Activated T-helper 17 cell treated with anti-CD3 and anti-CD28 coated beads, Interleukin-2, amount 50 U/mL, for 72 hours (primary cell): ENCODE data around the gene APOA5. TPM values are rescaled to one million over a fixed set of nuclear protein-coding genes. Genes with fewer than 3 reads are reported as not detected.

Experiments used
- ATAC-seq: fragments of 150-1000 bp; cut with Tn5 transposase; replicated peaks from 2 replicates; pipeline ENCODE4 v1.10.0; 2021; ENCODE audit warnings: mild to moderate bottlenecking, moderate library complexity
- H3K27ac Mint-ChIP-seq: one replicate; pipeline ENCODE4 v1.8.0; 2022; ENCODE audit warnings: mixed read lengths
- H3K27me3 Mint-ChIP-seq: one replicate; pipeline ENCODE4 v1.8.0; 2022; ENCODE audit warnings: mixed read lengths
- H3K36me3 Mint-ChIP-seq: one replicate; pipeline ENCODE4 v1.8.0; 2022; ENCODE audit warnings: low read depth, mild to moderate bottlenecking, mixed read lengths
- H3K4me1 Mint-ChIP-seq: one replicate; pipeline ENCODE4 v1.8.0; 2022; ENCODE audit warnings: mixed read lengths
- H3K4me3 Mint-ChIP-seq: one replicate; pipeline ENCODE4 v1.8.0; 2022; ENCODE audit warnings: mild to moderate bottlenecking, mixed read lengths
- H3K9me3 Mint-ChIP-seq: one replicate; pipeline ENCODE4 v1.8.0; 2022; ENCODE audit warnings: mixed read lengths
- total RNA-seq, 2 donors: library from RNA; stranded (reverse); gene quantifications; one replicate each; pipeline ENCODE4 v1.2.3, GENCODE V29; 2022

The APOA5 gene
- total RNA-seq, 2 donors from 2014 or later: not detected

DNA sequence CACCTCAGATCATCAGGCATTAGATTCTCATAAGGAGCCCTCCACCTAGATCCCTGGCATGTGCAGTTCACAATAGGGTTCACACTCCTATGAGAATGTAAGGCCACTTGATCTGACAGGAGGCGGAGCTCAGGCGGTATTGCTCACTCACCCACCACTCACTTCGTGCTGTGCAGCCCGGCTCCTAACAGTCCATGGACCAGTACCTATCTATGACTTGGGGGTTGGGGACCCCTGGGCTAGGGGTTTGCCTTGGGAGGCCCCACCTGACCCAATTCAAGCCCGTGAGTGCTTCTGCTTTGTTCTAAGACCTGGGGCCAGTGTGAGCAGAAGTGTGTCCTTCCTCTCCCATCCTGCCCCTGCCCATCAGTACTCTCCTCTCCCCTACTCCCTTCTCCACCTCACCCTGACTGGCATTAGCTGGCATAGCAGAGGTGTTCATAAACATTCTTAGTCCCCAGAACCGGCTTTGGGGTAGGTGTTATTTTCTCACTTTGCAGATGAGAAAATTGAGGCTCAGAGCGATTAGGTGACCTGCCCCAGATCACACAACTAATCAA, 40.2 kb upstream of the APOA5 start:
- Mint-ChIP-seq H3K36me3 (no peaks in the 10 kb centered on the region), H3K27me3 (no peaks in the 10 kb centered on the region), H3K27ac (no peak overlapping the region), H3K4me1 (no peaks in the 10 kb centered on the region), H3K4me3 (no peak overlapping the region), H3K9me3 (no peaks in the 10 kb centered on the region)
- no peak for ATAC-seq

DNA sequence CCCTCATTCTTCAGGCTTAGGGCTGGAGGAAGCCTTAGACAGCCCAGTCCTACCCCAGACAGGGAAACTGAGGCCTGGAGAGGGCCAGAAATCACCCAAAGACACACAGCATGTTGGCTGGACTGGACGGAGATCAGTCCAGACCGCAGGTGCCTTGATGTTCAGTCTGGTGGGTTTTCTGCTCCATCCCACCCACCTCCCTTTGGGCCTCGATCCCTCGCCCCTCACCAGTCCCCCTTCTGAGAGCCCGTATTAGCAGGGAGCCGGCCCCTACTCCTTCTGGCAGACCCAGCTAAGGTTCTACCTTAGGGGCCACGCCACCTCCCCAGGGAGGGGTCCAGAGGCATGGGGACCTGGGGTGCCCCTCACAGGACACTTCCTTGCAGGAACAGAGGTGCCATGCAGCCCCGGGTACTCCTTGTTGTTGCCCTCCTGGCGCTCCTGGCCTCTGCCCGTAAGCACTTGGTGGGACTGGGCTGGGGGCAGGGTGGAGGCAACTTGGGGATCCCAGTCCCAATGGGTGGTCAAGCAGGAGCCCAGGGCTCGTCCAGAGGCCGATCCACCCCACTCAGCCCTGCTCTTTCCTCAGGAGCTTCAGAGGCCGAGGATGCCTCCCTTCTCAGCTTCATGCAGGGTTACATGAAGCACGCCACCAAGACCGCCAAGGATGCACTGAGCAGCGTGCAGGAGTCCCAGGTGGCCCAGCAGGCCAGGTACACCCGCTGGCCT, 38.7 kb upstream of the APOA5 start:
- H3K27ac Mint-ChIP-seq: no peak overlapping the region
- ATAC-seq: no peak
- no peak overlapping the region for H3K4me3 Mint-ChIP-seq
- H3K4me1 Mint-ChIP-seq: no peaks in the 10 kb centered on the region
- no peaks in the 10 kb centered on the region for H3K9me3 Mint-ChIP-seq
- no peaks in the 10 kb centered on the region for H3K36me3 Mint-ChIP-seq
- no peaks in the 10 kb centered on the region for H3K27me3 Mint-ChIP-seq

DNA sequence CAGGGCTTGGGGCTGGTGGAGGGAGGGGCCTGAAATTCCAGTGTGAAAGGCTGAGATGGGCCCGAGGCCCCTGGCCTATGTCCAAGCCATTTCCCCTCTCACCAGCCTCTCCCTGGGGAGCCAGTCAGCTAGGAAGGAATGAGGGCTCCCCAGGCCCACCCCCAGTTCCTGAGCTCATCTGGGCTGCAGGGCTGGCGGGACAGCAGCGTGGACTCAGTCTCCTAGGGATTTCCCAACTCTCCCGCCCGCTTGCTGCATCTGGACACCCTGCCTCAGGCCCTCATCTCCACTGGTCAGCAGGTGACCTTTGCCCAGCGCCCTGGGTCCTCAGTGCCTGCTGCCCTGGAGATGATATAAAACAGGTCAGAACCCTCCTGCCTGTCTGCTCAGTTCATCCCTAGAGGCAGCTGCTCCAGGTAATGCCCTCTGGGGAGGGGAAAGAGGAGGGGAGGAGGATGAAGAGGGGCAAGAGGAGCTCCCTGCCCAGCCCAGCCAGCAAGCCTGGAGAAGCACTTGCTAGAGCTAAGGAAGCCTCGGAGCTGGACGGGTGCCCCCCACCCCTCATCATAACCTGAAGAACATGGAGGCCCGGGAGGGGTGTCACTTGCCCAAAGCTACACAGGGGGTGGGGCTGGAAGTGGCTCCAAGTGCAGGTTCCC, 38.0 kb upstream of the APOA5 start, which contains the start of gene APOC3:
Gene APOC3, plus strand, starts transcription at position 383 of the 659 bp plus-strand sequence. CDS start 676 bp downstream, outside the sequence.
- no peaks in the 10 kb centered on the region for H3K4me1 Mint-ChIP-seq
- no peak for ATAC-seq
- H3K36me3 Mint-ChIP-seq: no peaks in the 10 kb centered on the region

DNA sequence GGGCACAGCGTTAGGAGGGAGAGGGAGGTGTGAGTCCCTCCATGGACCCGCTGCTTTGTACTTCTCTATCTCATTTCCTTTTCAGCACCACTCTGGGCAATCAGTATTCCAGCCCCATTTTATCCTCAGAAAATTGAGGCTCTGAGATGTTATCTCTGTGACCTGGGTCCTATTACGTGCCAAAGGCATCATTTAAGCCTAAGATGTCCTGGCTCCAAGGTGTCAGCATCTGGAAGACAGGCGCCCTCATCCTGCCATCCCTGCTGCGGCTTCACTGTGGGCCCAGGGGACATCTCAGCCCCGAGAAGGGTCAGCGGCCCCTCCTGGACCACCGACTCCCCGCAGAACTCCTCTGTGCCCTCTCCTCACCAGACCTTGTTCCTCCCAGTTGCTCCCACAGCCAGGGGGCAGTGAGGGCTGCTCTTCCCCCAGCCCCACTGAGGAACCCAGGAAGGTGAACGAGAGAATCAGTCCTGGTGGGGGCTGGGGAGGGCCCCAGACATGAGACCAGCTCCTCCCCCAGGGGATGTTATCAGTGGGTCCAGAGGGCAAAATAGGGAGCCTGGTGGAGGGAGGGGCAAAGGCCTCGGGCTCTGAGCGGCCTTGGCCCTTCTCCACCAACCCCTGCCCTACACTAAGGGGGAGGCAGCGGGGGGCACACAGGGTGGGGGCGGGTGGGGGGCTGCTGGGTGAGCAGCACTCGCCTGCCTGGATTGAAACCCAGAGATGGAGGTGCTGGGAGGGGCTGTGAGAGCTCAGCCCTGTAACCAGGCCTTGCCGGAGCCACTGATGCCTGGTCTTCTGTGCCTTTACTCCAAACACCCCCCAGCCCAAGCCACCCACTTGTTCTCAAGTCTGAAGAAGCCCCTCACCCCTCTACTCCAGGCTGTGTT, 37.2 kb upstream of the APOA5 start:
- no peak overlapping the region for H3K27ac Mint-ChIP-seq
- ATAC-seq: no peak

More for the DNA sequence above, 38.0 kb upstream of the APOA5 start, which contains the start of gene APOC3:
- no peak within 1 kb of the TSS for H3K4me3 Mint-ChIP-seq
- H3K27ac Mint-ChIP-seq: no peak within 1 kb of the TSS
- no peaks in the 10 kb centered on the region for H3K9me3 Mint-ChIP-seq
- H3K27me3 Mint-ChIP-seq: no peaks in the 10 kb centered on the region

DNA sequence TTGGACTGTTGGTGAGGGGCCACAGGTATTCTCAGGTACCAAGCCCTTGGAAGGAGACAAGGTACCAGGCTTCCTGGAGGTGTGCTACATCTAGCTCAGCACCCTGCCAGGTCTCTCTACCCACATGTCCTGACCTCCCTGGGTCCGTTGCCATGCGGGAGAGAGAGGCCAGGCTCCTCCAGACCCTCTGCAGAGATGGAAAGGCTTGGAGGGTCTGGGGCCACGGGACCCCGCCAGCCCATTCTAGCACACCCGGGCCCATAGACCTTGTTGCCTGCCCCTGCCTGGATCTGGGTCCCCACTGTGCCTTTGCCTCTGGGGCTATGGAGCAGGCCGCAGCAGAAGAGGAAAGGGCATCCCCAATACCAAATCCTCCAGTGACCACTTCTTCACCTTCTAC, 35.8 kb upstream of the APOA5 start:
- Mint-ChIP-seq H3K9me3 (no peaks in the 10 kb centered on the region), H3K4me1 (no peaks in the 10 kb centered on the region), H3K4me3 (no peak overlapping the region), H3K36me3 (no peaks in the 10 kb centered on the region), H3K27ac (no peak overlapping the region), H3K27me3 (no peaks in the 10 kb centered on the region)
- no peak for ATAC-seq

More for the DNA sequence above, 37.2 kb upstream of the APOA5 start:
- H3K36me3 Mint-ChIP-seq: no peaks in the 10 kb centered on the region
- no peaks in the 10 kb centered on the region for H3K27me3 Mint-ChIP-seq
- no peak overlapping the region for H3K4me3 Mint-ChIP-seq
- H3K9me3 Mint-ChIP-seq: no peaks in the 10 kb centered on the region
- H3K4me1 Mint-ChIP-seq: no peaks in the 10 kb centered on the region

DNA sequence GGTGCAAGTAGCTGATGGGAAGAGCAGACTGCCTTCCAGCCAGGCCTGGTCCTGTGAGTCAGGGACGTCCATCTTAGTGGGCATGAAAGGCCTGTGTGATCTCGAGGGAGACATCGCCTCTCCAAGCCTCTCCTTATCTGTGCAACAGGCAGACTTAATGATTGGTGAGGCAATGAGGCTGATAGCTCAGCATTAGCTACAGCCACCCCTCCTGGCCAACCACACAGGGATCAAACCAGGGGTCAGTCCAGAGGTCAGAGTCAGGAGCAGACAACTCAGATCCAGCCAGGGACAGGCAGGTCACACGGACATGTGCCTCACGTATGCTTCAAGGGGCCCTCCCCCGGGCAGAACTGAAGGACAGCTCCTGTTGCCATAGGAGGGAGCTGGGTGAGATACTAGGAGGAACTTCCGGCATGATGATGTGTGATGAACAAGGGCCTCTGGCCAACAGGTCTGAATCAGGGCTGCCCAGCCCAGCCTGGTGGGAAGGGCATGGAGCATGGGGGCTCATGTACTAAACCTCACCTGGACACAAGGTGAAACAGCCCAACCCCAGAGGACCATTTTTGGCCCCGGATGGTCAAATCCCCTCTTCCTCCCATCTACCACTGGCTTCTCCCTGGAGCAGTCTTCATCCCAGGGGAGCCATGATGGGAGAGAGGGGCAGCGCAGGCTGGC, 35.2 kb upstream of the APOA5 start:
- H3K27me3 Mint-ChIP-seq: no peaks in the 10 kb centered on the region
- H3K36me3 Mint-ChIP-seq: no peaks in the 10 kb centered on the region
- no peaks in the 10 kb centered on the region for H3K9me3 Mint-ChIP-seq
- no peaks in the 10 kb centered on the region for H3K4me1 Mint-ChIP-seq
- H3K4me3 Mint-ChIP-seq: no peak overlapping the region
- H3K27ac Mint-ChIP-seq: no peak overlapping the region
- no peak for ATAC-seq

DNA sequence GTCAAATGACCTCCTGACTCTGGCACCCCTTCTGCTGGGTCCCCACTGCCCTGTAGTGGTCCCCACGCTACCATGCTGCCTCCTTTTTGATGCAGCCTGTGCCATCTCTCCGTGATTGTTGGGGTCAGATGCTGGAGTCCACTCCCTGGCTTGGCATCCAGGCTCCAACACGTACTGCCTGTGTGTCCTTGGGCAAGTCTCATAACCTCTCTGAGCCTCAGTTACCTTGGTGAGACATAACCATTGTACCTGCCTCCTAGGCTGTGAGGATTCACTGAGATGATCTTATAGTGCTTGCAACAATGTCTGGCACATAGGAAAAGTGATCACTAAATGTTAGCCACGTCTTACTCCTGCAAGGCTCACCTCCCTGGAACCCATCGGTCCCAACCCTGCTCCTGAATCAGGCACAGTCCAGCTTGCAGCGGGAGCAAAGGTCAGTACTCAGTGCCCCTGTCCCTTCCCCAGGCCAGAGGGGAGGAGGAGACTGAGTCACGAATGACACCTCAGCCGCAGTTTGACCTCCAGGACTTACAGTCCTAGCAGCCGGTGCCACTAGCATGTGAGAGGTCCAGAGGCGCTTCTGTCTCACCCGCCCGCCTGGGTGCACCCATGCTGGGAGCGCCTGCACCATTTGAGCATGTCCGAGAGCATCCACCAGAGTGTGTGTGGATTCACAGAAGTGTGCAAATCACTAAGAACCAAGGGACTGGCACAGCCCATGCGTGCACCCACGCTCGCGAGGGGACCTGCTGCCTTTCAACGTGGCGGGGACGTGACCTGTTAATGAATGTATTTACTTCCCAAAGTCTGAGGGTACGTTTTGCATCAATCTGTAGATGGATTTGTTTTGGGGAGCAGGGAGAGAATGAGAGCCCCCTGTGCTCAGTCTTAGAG, 34.4 kb upstream of the APOA5 start:
- H3K9me3 Mint-ChIP-seq: no peaks in the 10 kb centered on the region
- H3K36me3 Mint-ChIP-seq: no peaks in the 10 kb centered on the region

DNA sequence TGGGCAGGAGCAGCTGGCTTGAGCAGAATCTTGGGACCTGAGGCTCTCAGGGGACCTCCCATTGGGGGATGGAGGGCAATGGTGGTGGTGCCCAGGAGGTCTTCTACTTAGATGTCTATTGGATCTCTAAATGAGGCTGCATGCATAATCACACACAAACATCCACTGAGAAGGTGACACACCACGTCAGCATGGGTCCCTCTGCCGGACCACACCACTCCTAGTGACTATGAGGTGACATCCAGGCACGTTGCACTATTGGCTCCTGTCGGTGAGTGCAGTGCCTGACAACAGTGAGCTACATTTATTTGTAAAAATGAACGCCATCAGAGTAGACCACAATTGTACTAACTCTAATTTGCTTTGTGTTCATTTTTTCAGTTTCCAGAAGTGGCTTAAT, 33.8 kb upstream of the APOA5 start:
- no peak for ATAC-seq

More for the DNA sequence above, 34.4 kb upstream of the APOA5 start:
- no peak overlapping the region for H3K27ac Mint-ChIP-seq
- H3K27me3 Mint-ChIP-seq: no peaks in the 10 kb centered on the region
- no peak for ATAC-seq
- no peak overlapping the region for H3K4me3 Mint-ChIP-seq
- H3K4me1 Mint-ChIP-seq: no peaks in the 10 kb centered on the region

DNA sequence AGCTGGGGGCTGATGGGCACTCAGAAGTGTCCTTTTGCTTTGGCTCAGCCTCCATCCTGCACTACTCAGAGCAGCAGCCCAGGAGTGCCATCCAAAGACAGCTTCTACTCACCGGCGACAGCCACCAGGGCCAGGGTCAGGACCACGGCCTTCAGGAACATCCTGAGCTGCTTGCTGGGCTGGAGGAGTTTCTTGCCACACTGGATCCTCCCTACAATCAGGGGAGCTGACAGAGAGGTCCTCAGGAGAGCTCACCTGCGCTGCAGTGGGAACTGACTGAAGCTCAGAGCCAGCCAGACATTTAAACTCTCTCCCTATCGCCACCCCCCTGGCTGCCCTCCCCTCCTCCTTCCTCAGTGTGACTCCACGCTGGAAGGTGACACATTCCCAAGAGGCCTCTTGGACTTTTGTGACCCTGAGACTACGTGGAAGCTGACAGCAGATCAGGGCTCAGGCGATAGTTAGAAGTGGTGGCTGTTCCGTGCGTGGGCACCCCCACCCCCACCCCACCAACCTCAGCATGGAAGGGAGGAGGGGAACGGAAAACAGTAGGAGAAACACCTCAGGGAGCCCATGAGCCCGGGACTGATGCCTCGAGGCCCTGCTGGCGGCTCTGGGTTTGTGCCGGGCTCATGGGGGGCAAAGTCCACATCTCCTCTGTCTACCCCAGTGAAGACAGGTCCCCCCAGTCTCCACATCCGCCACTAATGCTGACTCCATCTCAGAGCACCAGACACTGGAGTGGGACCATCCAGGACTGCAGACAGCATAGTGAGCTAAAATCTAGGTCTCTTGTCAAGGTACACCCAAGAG, 31.6 kb upstream of the APOA5 start, which contains the start of gene APOA4:
Gene APOA4, minus strand, starts transcription at position 274 of the 813 bp plus-strand sequence. Its CDS starts 113 bp downstream, at position 161.
- no peak for ATAC-seq
- Mint-ChIP-seq H3K4me3 (no peak within 1 kb of the TSS), H3K4me1 (no peaks in the 10 kb centered on the region), H3K9me3 (no peaks in the 10 kb centered on the region), H3K27ac (no peak within 1 kb of the TSS), H3K36me3 (no peaks in the 10 kb centered on the region), H3K27me3 (no peaks in the 10 kb centered on the region)

More for the DNA sequence above, 33.8 kb upstream of the APOA5 start:
- Mint-ChIP-seq H3K27ac (no peak overlapping the region), H3K27me3 (no peaks in the 10 kb centered on the region), H3K9me3 (no peaks in the 10 kb centered on the region), H3K4me3 (no peak overlapping the region), H3K4me1 (no peaks in the 10 kb centered on the region), H3K36me3 (no peaks in the 10 kb centered on the region)

DNA sequence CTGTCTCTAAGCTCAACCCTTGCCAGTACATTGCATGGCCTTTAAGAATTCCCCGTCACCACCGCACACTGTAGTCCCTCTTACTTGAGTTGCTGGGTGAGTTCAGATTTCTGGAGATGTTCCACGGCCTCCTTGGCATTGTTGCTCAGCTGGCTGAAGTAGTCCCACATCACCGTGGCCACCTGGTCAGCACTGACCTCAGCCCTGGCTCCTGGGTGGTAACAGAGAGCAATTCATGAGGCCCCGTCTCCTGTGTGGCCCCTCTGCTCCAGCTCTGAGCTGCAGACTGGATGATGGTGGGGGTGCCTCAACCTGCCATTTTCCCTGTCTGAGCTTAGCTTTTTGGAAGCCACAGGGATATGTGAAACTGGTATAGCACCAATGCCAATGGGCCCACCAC, 30.9 kb upstream of the APOA5 start:
- Mint-ChIP-seq H3K9me3 (no peaks in the 10 kb centered on the region), H3K4me1 (no peaks in the 10 kb centered on the region)

DNA sequence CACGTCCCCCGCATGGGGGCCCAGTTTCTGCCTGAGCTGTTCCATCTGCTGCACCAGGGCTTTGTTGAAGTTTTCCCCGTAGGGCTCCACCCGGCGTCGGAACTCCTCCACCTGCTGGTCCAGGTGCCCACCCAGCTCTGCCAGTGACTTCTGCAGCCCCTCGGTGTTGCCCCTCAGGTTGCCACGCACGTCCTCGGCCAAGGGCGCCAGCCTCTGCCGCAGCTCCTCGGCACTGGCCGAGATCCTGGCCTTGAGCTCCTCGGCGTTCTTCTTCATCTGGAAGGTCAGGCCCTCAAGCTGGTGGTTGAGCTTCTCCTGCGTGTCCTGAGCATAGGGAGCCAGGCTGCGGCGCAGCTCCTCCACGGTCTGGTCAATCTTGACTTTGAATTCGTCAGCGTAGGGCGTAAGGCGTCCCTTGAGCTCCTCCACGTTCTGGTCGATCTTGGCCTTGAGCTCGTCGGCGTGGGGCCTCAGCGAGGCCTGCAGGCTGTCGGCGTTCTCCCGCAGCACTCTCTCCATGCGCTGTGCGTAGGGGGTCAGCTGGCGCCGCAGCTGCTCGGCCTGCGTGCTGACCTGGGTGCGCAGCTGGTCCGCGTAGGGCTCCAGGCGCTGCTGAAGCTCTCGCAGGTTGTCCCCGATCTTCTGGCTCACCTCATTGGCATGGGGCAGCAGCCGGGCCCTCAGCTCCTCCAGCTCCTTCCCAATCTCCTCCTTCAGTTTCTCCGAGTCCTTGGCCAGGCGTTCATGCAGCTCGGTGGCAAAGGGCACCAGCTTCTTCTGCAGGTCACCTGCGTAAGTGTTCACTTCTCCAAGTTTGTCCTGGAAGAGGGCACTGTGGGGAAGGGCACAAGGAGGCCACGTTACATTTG, 29.6 kb upstream of the APOA5 start:
- Mint-ChIP-seq H3K36me3 (no peaks in the 10 kb centered on the region), H3K27ac (no peak overlapping the region), H3K4me1 (no peaks in the 10 kb centered on the region), H3K27me3 (no peaks in the 10 kb centered on the region), H3K4me3 (no peak overlapping the region), H3K9me3 (no peaks in the 10 kb centered on the region)
- ATAC-seq: no peak

More for the DNA sequence above, 30.9 kb upstream of the APOA5 start:
- Mint-ChIP-seq H3K4me3 (no peak overlapping the region), H3K27me3 (no peaks in the 10 kb centered on the region), H3K27ac (no peak overlapping the region), H3K36me3 (no peaks in the 10 kb centered on the region)
- no peak for ATAC-seq

DNA sequence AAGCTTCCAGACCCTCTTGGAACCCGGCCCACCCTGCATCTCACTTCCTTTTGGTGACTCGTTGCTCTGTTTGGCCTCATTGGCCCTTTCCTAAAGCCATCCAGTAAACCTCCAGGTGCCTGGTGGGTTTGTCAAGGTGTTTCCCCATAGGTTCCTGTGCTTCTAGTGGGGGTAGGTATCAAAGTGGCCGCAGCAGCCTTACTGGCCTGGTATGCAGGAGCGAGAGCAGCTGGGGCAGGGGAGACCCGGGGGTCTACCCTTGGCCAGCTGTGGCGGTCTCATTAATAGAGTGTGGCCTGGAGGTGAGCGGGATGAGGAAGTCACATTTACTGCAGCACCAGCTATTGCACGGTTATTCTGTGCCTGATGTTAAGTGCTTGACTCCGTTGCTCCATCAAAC, 27.4 kb upstream of the APOA5 start:
- Mint-ChIP-seq H3K4me1 (no peaks in the 10 kb centered on the region), H3K4me3 (no peak overlapping the region), H3K9me3 (no peaks in the 10 kb centered on the region), H3K27me3 (no peaks in the 10 kb centered on the region), H3K36me3 (no peaks in the 10 kb centered on the region), H3K27ac (no peak overlapping the region)
- no peak for ATAC-seq
